IMR-90 (cell line): Measurements from ENCODE around the gene ZDBF2. TPM values are rescaled to one million over a fixed set of nuclear protein-coding genes. Genes with fewer than 3 reads are reported as not detected.

Experiments used
- ATAC-seq: fragments of 200-7000 bp; cut with Tn5 transposase; 2 replicates; pipeline ENCODE4 v1.9.1; 2020; ENCODE audit warnings: low read depth, mild to moderate bottlenecking, moderate library complexity
- BruUV-seq: library from RNA; stranded (reverse); fragments of 400-500 nt; replicated peaks from 2 replicates; lab custom pipeline; 2021; lab: Mats Ljungman, UMichigan
- CTCF ChIA-PET: fragments of 300-600 bp; formaldehyde crosslinking; extraction: SDS; loops from one replicate; lab custom pipeline; 2021; ENCODE audit warnings: antibody characterized with exemption; lab: Yijun Ruan, JAX
- POLR2A ChIA-PET: fragments of 300-600 bp; sonication (Branson Sonifier 250); formaldehyde crosslinking; loops from one replicate; lab custom pipeline; 2022; ENCODE audit warnings: antibody characterized with exemption; ENCODE audit not compliant: unreplicated experiment; lab: Charles Lee
- DNase-seq: peaks from one replicate; pipeline ENCODE4 v3.0.0; 2013
- H2AFZ ChIP-seq: replicated peaks from 2 replicates; pipeline ENCODE3; 2013; ENCODE audit warnings: low read length, mild to moderate bottlenecking; ENCODE audit not compliant: poor library complexity
- H2AK5ac ChIP-seq: 2 replicates; pipeline ENCODE4 v1.6.1; 2013; ENCODE audit warnings: low read depth, low read length, inconsistent platforms
- H2AK9ac ChIP-seq: replicated peaks from 2 replicates; pipeline ENCODE3; 2013; ENCODE audit warnings: mild to moderate bottlenecking, low read depth, low read length, moderate library complexity; ENCODE audit not compliant: poor library complexity
- H2BK120ac ChIP-seq: 2 replicates; pipeline ENCODE4 v1.6.1; 2013; ENCODE audit warnings: low read depth, low read length, inconsistent platforms
- H2BK15ac ChIP-seq: 3 replicates; pipeline ENCODE4 v1.6.1; 2013; ENCODE audit warnings: low read depth, low read length, inconsistent platforms
- H2BK20ac ChIP-seq: 2 replicates; pipeline ENCODE4 v1.6.1; 2013; ENCODE audit warnings: low read depth, mild to moderate bottlenecking, inconsistent platforms, low read length, moderate library complexity
- H2BK5ac ChIP-seq: 2 replicates; pipeline ENCODE4 v1.6.1; 2013; ENCODE audit warnings: mild to moderate bottlenecking, low read depth, low read length, inconsistent platforms; ENCODE audit not compliant: poor library complexity, severe bottlenecking
- H3K14ac ChIP-seq: replicated peaks from 2 replicates; pipeline ENCODE4 v1.6.1; 2013; ENCODE audit warnings: low read depth, low read length, inconsistent platforms
- H3K18ac ChIP-seq: 2 replicates; pipeline ENCODE4 v1.6.1; 2013; ENCODE audit warnings: low read depth, low read length, control low read depth
- H3K23ac ChIP-seq: 2 replicates; pipeline ENCODE4 v1.6.1; 2013; ENCODE audit warnings: low read depth, low read length, inconsistent platforms
- H3K27ac ChIP-seq: 2 replicates; pipeline ENCODE4 v1.5.1; 2013; ENCODE audit warnings: mild to moderate bottlenecking, control low read depth, low read length; ENCODE audit not compliant: insufficient read depth
- H3K27me3 ChIP-seq: 2 replicates; pipeline ENCODE4 v1.6.1; 2013; ENCODE audit warnings: low read length; ENCODE audit not compliant: control insufficient read depth, insufficient read depth
- H3K36me3 ChIP-seq: 2 replicates; pipeline ENCODE4 v1.6.1; 2013; ENCODE audit warnings: low read length, mixed read lengths; ENCODE audit not compliant: control insufficient read depth, insufficient read depth
- H3K4ac ChIP-seq: 2 replicates; pipeline ENCODE4 v1.6.1; 2013; ENCODE audit warnings: low read depth, low read length, inconsistent platforms
- H3K4me1 ChIP-seq: 2 replicates; pipeline ENCODE4 v1.6.1; 2013; ENCODE audit warnings: low read length, mixed read lengths; ENCODE audit not compliant: control insufficient read depth, insufficient read depth
- H3K4me2 ChIP-seq: 2 replicates; pipeline ENCODE4 v1.6.1; 2013; ENCODE audit warnings: low read depth, mild to moderate bottlenecking, control low read depth, low read length, moderate library complexity
- H3K4me3 ChIP-seq: 2 replicates; pipeline ENCODE4 v1.5.1; 2013; ENCODE audit warnings: low read depth, mild to moderate bottlenecking, control low read depth, low read length, moderate library complexity; ENCODE audit not compliant: insufficient read depth
- H3K56ac ChIP-seq: 2 replicates; pipeline ENCODE4 v1.6.1; 2013; ENCODE audit warnings: low read length, inconsistent platforms; ENCODE audit not compliant: insufficient read depth; ENCODE audit errors: extremely low read depth
- H3K79me1 ChIP-seq, 2 experiments: 2 replicates each; pipeline ENCODE4 v1.6.1; 2013; ENCODE audit warnings: low read length in 2 of 2, inconsistent platforms in 1 of 2, low read depth in 1 of 2
- H3K9ac ChIP-seq: 2 replicates; pipeline ENCODE4 v1.6.1; 2013; ENCODE audit warnings: low read depth, low read length, control low read depth
- H3K9me1 ChIP-seq: 2 replicates; pipeline ENCODE4 v1.6.1; 2013; ENCODE audit warnings: low read length, inconsistent platforms; ENCODE audit not compliant: insufficient read depth
- H3K9me3 ChIP-seq: 2 replicates; pipeline ENCODE4 v1.6.1; 2013; ENCODE audit warnings: low read length; ENCODE audit not compliant: control insufficient read depth, insufficient read depth
- H4K20me1 ChIP-seq: 2 replicates; pipeline ENCODE4 v1.6.1; 2013; ENCODE audit warnings: low read length, inconsistent platforms; ENCODE audit not compliant: insufficient read depth
- H4K5ac ChIP-seq: 2 replicates; pipeline ENCODE4 v1.6.1; 2013; ENCODE audit warnings: mild to moderate bottlenecking, low read depth, low read length, control low read depth
- H4K8ac ChIP-seq, 2 experiments: 2 replicates each; pipeline ENCODE4 v1.6.1; 2013; ENCODE audit warnings: low read depth in 2 of 2, low read length in 2 of 2, control low read depth in 1 of 2, inconsistent platforms in 1 of 2
- H4K91ac ChIP-seq: 2 replicates; pipeline ENCODE4 v1.6.1; 2013; ENCODE audit warnings: low read depth, low read length, inconsistent platforms; ENCODE audit not compliant: insufficient read depth
- RFX5 ChIP-seq: IDR thresholded peaks from 2 replicates; pipeline ENCODE4 v1.8.0; 2012; ENCODE audit warnings: low read depth, mild to moderate bottlenecking, low read length, moderate library complexity
- SMC3 ChIP-seq: fragments of 150-350 bp; IDR thresholded peaks from 2 replicates; pipeline ENCODE4 v1.6.1; 2016; ENCODE audit warnings: low read depth, mild to moderate bottlenecking, antibody characterized with exemption, low read length, moderate library complexity
- USF2 ChIP-seq: fragments of 150-350 bp; IDR thresholded peaks from 2 replicates; pipeline ENCODE4 v1.6.1; 2017; ENCODE audit warnings: mild to moderate bottlenecking, antibody characterized with exemption, low read length, low read depth
- WGBS, 2 experiments: methylation state at CpG; one replicate each; pipeline versions ENCODE4 v1.1.5 to v1.1.7; 2013; ENCODE audit warnings: missing lambda C conversion rate in 2 of 2; ENCODE audit not compliant: insufficient read length in 1 of 2; ENCODE audit errors: extremely low coverage in 2 of 2; 5-methylcytosine and 5-hydroxymethylcytosine counted together
- dilution Hi-C: fragments of 300-500 bp; cut with HindIII; formaldehyde crosslinking; loops from one replicate; pipeline ENCODE4 v1.14.3; 2018; ENCODE audit warnings: low sequenced_read_pairs; ENCODE audit not compliant: unreplicated experiment
- in situ Hi-C: fragments of 300-500 bp; cut with MboI; formaldehyde crosslinking; loops from 3 replicates; pipeline ENCODE4 v1.14.3; 2019; ENCODE audit warnings: low sequenced_read_pairs, inconsistent platforms, mixed read lengths
- intact Hi-C: fragments of 100-400 bp; cut with micrococcal nuclease; formaldehyde crosslinking; loops from 2 replicates; pipeline ENCODE4 v1.10.0; 2022
- polyA plus RNA-seq, 3 experiments: library from polyadenylated mRNA; depleted of rRNA; stranded (reverse); fragments of >200 nt; gene quantifications; 2 replicates each; pipeline ENCODE4 v1.2.3, GENCODE V29; 2012; ENCODE audit warnings: low replicate concordance in 1 of 3
- total RNA-seq: library from RNA; depleted of rRNA; stranded (reverse); fragments of >200 nt; gene quantifications from 2 replicates; pipeline ENCODE4 v1.2.3, GENCODE V29; 2012

Gene ZDBF2
- total and polyA plus RNA-seq, 2 of the 4 experiments (the other 2 are of a cell fraction), result 1.9 to 10.2 TPM

DNA sequence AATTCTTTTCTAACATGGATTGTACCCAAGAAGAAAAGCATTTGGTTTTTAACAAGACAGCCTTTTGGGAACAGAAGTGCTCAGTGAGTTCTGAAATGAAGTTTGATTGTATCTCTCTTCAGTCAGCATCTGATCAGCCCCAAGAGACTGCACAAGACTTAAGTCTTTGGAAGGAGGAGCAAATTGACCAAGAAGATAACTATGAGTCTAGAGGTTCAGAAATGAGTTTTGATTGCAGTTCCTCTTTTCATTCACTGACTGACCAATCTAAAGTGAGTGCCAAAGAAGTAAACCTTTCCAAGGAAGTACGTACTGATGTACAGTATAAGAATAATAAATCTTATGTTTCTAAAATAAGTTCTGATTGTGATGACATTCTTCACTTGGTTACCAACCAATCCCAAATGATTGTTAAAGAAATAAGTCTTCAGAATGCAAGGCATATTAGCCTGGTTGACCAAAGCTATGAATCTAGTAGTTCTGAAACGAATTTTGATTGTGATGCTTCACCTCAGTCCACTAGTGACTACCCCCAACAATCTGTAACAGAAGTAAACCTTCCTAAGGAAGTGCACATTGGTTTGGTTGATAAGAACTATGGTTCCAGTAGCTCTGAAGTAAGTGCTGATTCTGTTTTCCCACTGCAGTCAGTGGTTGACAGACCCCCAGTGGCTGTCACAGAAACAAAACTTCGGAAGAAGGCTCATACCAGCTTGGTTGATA is 31.2 kb downstream of the ZDBF2 start:
- H4K91ac ChIP-seq, result no peak overlapping the region
- intact Hi-C loops, result no loop called here
- H3K9ac ChIP-seq, result no peak overlapping the region
- H3K27me3 ChIP-seq, result no peaks in the 10 kb centered on the region
- H2BK120ac ChIP-seq, result no peak overlapping the region
- no peak overlapping the region for H3K4ac ChIP-seq
- H3K79me1 ChIP-seq, result no peaks in the 10 kb centered on the region
- no peaks in the 10 kb centered on the region for H4K20me1 ChIP-seq
- no peak overlapping the region for H4K5ac ChIP-seq
- TF ChIP-seq RFX5 (no peak), USF2 (no peak), SMC3 (no peak)
- ATAC-seq (no peak), DNase-seq (no peak)
- no CpG with 5 or more reads among the region's 3 CpGs for WGBS, 2 experiments
- H3K9me3 ChIP-seq, result no peaks in the 10 kb centered on the region
- no peak overlapping the region for H2BK20ac ChIP-seq
- BruUV-seq, result no TSS peak
- no peak overlapping the region for H3K14ac ChIP-seq
- CTCF ChIA-PET, result no interaction called here
- no peaks in the 10 kb centered on the region for H3K9me1 ChIP-seq
- H4K8ac ChIP-seq, result no peak overlapping the region
- no peak overlapping the region for H2BK15ac ChIP-seq
- H3K56ac ChIP-seq, result no peak overlapping the region
- no peak overlapping the region for H3K23ac ChIP-seq
- H2AK5ac ChIP-seq, result no peak overlapping the region
- H3K4me3 ChIP-seq, result no peak overlapping the region
- H2AFZ ChIP-seq, result no peak overlapping the region
- no peak overlapping the region for H2BK5ac ChIP-seq
- no peak overlapping the region for H3K27ac ChIP-seq
- H2AK9ac ChIP-seq, result no peak overlapping the region
- POLR2A ChIA-PET, result no interaction called here
- no peaks in the 10 kb centered on the region for H3K4me1 ChIP-seq
- H3K18ac ChIP-seq, result no peak overlapping the region
- H3K4me2 ChIP-seq, result no peak overlapping the region
- in situ Hi-C loops, result no loop called here
- dilution Hi-C loops, result no loop called here
- H3K36me3 ChIP-seq, result 0 out of 2 replicates have a peak, but pooled peaks cover 2% of the 10 kb centered on the region
